Activated CD8-positive, alpha-beta T cell treated with anti-CD3 and anti-CD28 coated beads for 36 hours (primary cell): ENCODE results near the gene CALCB. TPM values are rescaled to one million over a fixed set of nuclear protein-coding genes. Genes with fewer than 3 reads are reported as not detected.
A peak's percentile ranks its signal among the peaks of the same experiment; 100 is the strongest.

Experiments used
- ATAC-seq: fragments of 200-7000 bp; cut with Tn5 transposase; one replicate; pipeline ENCODE4 v1.10.0; 2021; ENCODE audit warnings: mild to moderate bottlenecking, moderate library complexity
- CTCF ChIA-PET: fragments of 350-600 bp; sonication (Branson Sonifier 250); formaldehyde crosslinking; loops from one replicate; lab custom pipeline; 2021; ENCODE audit warnings: antibody characterized with exemption; lab: Charles Lee
- POLR2A ChIA-PET: fragments of 350-600 bp; sonication (Branson Sonifier 250); formaldehyde crosslinking; loops from one replicate; lab custom pipeline; 2021; ENCODE audit warnings: antibody characterized with exemption; lab: Charles Lee
- DNase-seq: peaks from one replicate; pipeline ENCODE4 v3.0.0-alpha.2; 2020
- H3K27ac Mint-ChIP-seq: one replicate; pipeline ENCODE4 v1.8.0; 2021; ENCODE audit warnings: mild to moderate bottlenecking, mixed read lengths
- H3K27me3 Mint-ChIP-seq: one replicate; pipeline ENCODE4 v1.8.0; 2021; ENCODE audit warnings: mixed read lengths
- H3K36me3 Mint-ChIP-seq: one replicate; pipeline ENCODE4 v1.8.0; 2021; ENCODE audit warnings: low read depth, mixed read lengths
- H3K4me1 Mint-ChIP-seq: one replicate; pipeline ENCODE4 v1.8.0; 2021; ENCODE audit warnings: low read depth, mixed read lengths
- H3K4me3 Mint-ChIP-seq: one replicate; pipeline ENCODE4 v1.8.0; 2021; ENCODE audit warnings: mild to moderate bottlenecking, moderate library complexity, mixed read lengths
- H3K9me3 Mint-ChIP-seq: one replicate; pipeline ENCODE4 v1.8.0; 2021; ENCODE audit warnings: mixed read lengths
- CTCF ChIP-seq: fragments of 200-600 bp; IDR thresholded peaks from one replicate; pipeline ENCODE4 v1.8.0; 2022; ENCODE audit warnings: antibody characterized with exemption, mild to moderate bottlenecking
- intact Hi-C: fragments of 100-400 bp; cut with micrococcal nuclease; formaldehyde crosslinking; loops from one replicate; pipeline ENCODE4 v1.10.0; 2022
- total RNA-seq, 2 experiments: library from RNA; stranded (reverse); gene quantifications; one replicate each; pipeline ENCODE4 v1.2.3, GENCODE V29; 2021

The CALCB gene
- total RNA-seq, 2 experiments from 2014 or later, result 3.9 to 4.7 TPM

GRCh38 chr11:15108592-15109130 is 35.3 kb downstream of the CALCB start:
- peaks cover 3% of the 10 kb centered on the region for H3K4me1 Mint-ChIP-seq
- H3K36me3 Mint-ChIP-seq, result no peaks in the 10 kb centered on the region
- POLR2A ChIA-PET, result no interaction called here
- H3K4me3 Mint-ChIP-seq, result no peak overlapping the region
- TF ChIP-seq CTCF, result no peak
- no peaks in the 10 kb centered on the region for H3K9me3 Mint-ChIP-seq
- ATAC-seq (no peak), DNase-seq (no peak)
- intact Hi-C loops, result no loop called here
- CTCF ChIA-PET, result no interaction called here
- peaks cover 3% of the 10 kb centered on the region for H3K27me3 Mint-ChIP-seq
- H3K27ac Mint-ChIP-seq, result no peak overlapping the region

- ATAC-seq, result no peak
- DNase-seq, result no peak
- TF ChIP-seq CTCF, result no peak
- Mint-ChIP-seq H3K36me3 (no peaks in the 10 kb centered on the region), H3K9me3 (no peaks in the 10 kb centered on the region), H3K4me1 (peaks cover 5% of the 10 kb centered on the region), H3K27ac (no peak overlapping the region), H3K27me3 (peaks cover 8% of the 10 kb centered on the region), H3K4me3 (no peak overlapping the region)
- ChIA-PET POLR2A (no interaction called here), CTCF (interaction anchor here (1.2 to 3.2 kb wide), 3 partner anchors 9 to 200 kb away, joined by 3 to 24 read pairs (median 4); no protein-coding TSS in a partner anchor)
- intact Hi-C loops, result no loop called here
Observed at GRCh38 chr11:15109602-15110001, 36.2 kb downstream of the CALCB start.

GRCh38 chr11:15111215-15111614 is 37.8 kb downstream of the CALCB start:
- Mint-ChIP-seq H3K27ac (no peak overlapping the region), H3K27me3 (peaks cover 21% of the 10 kb centered on the region), H3K4me3 (no peak overlapping the region), H3K36me3 (no peaks in the 10 kb centered on the region), H3K9me3 (no peaks in the 10 kb centered on the region), H3K4me1 (peaks cover 9% of the 10 kb centered on the region)
- no peak for TF ChIP-seq CTCF
- ChIA-PET POLR2A (interaction anchor here (1.3 kb wide), 1 partner anchor 11 kb away, joined by 5 read pairs; no protein-coding TSS in a partner anchor), CTCF (interaction anchor here (0.9 to 3.2 kb wide), 2 partner anchors 11 to 202 kb away, joined by 4 to 24 read pairs; no protein-coding TSS in a partner anchor)
- no peak for DNase-seq
- intact Hi-C loops, result no loop called here
- ATAC-seq, result no peak

DNA sequence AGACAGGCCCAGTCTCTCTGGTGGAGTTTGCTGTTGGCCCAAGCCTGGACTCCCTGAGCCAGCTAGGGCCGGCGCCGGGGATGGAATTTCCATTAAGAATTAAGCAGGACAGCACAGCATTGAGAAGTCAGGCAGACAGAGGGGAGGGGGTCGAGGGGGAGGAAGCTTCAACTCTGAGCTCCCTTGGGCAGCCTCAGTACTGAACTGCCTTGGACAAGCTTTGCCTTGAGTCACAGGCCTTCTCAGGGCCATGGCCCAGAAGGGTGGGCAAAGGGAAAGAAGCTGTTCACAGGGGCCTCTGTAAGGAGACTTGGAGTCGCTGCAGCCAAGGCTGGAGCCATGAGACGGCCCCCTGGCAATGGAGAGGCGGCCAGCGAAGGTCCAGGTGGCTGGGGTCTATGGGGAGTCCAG is 38.7 kb downstream of the CALCB start:
- H3K27me3 Mint-ChIP-seq, result peaks cover 27% of the 10 kb centered on the region
- no peak for TF ChIP-seq CTCF
- ChIA-PET CTCF (interaction anchor here (0.9 to 3.2 kb wide), 3 partner anchors 12 to 203 kb away, joined by 4 to 24 read pairs (median 4); no protein-coding TSS in a partner anchor), POLR2A (no interaction called here)
- ATAC-seq (no peak), DNase-seq (no peak)
- peaks cover 9% of the 10 kb centered on the region for H3K4me1 Mint-ChIP-seq
- H3K36me3 Mint-ChIP-seq, result no peaks in the 10 kb centered on the region
- no peak overlapping the region for H3K4me3 Mint-ChIP-seq
- no peaks in the 10 kb centered on the region for H3K9me3 Mint-ChIP-seq
- intact Hi-C loops, result no loop called here
- H3K27ac Mint-ChIP-seq, result no peak overlapping the region

GRCh38 chr11:15113381-15113780 is 40.0 kb downstream of the CALCB start:
- Mint-ChIP-seq H3K4me3 (no peak overlapping the region), H3K27me3 (peaks cover 36% of the 10 kb centered on the region), H3K4me1 (peaks cover 14% of the 10 kb centered on the region), H3K9me3 (no peaks in the 10 kb centered on the region), H3K27ac (no peak overlapping the region), H3K36me3 (no peaks in the 10 kb centered on the region)
- POLR2A ChIA-PET, result interaction anchor here (0.8 to 1.1 kb wide), 2 partner anchors 15 to 21 kb away, joined by 3 read pairs; no protein-coding TSS in a partner anchor
- TF ChIP-seq CTCF, result no peak
- intact Hi-C loops, result no loop called here
- CTCF ChIA-PET, result interaction anchor here (1.1 to 1.6 kb wide), 5 partner anchors 12 to 103 kb away, joined by 3 to 4 read pairs (median 3); no protein-coding TSS in a partner anchor
- DNase-seq, result peak; percentile 25
- ATAC-seq, result peak; percentile 55
